ENCODE results near the gene ADRA1B.

ADRA1B gene

DNA sequence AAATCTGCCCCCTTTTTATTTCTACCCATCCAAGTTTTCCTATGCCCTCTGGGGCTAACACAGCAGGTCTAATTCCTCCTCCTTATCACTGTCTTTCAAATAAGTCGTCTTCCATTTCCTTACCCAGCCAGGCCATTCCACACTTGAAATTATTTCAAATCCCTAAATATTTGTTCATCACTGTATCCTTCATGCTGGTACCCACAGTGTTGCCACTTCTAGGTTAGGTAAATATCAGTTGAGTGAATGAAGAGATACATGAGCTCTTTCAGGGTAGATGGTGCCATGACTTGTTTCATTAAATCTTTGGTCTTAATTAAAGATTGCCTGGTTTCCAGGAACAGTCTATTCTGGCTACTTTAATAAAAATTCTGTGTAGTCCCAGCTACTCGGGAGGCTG is 35.6 kb upstream of the ADRA1B start:
- no peak for DNase-seq (ENCODE audit: extremely low read depth, low read depth)
- TF ChIP-seq CTCF (IDR thresholded peaks at IDR 0.05; ENCODE audit: low read depth, low read length, missing control alignments): no peak
- H3K4me3 ChIP-seq (replicated peaks; ENCODE audit: low read depth, low read length): no peak overlapping the region

- no peak for TF ChIP-seq CTCF (IDR thresholded peaks at IDR 0.05; ENCODE audit: low read depth, low read length, missing control alignments)
- no peak for DNase-seq (ENCODE audit: extremely low read depth, low read depth)
- no peak overlapping the region for H3K4me3 ChIP-seq (replicated peaks; ENCODE audit: low read depth, low read length)
Observed at GRCh38 chr5:159881967-159882366, 34.3 kb upstream of the ADRA1B start.

DNA sequence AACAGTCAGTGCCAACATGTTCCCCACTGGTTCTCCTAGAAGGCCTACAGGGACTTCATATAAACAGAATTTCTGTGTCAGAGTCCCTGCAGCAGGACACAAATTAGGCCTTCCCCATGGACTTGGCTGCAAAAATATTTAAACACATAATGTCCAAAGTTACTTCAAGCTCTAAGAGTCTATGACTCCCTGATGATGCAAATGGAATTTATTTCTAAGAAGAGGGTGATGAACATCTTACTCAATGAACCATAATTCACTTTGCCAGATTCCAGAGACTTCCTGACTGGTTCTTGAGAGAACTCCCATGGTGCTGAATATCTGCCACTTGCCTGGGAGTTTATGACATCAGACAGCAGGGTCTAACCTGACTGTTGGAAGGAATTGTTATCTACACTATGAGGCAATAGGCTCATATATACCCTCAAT is 32.7 kb upstream of the ADRA1B start:
- H3K4me3 ChIP-seq (replicated peaks; ENCODE audit: low read depth, low read length): no peak overlapping the region
- no peak for DNase-seq (ENCODE audit: extremely low read depth, low read depth)
- TF ChIP-seq CTCF (IDR thresholded peaks at IDR 0.05; ENCODE audit: low read depth, low read length, missing control alignments): no peak

- no peak overlapping the region for H3K4me3 ChIP-seq (replicated peaks; ENCODE audit: low read depth, low read length)
- DNase-seq (ENCODE audit: extremely low read depth, low read depth): no peak
- TF ChIP-seq CTCF (IDR thresholded peaks at IDR 0.05; ENCODE audit: low read depth, low read length, missing control alignments): no peak
Observed at GRCh38 chr5:159884917-159885620, 31.2 kb upstream of the ADRA1B start.

- no peak for TF ChIP-seq CTCF (IDR thresholded peaks at IDR 0.05; ENCODE audit: low read depth, low read length, missing control alignments)
- no peak for DNase-seq (ENCODE audit: extremely low read depth, low read depth)
- no peak overlapping the region for H3K4me3 ChIP-seq (replicated peaks; ENCODE audit: low read depth, low read length)
Observed at GRCh38 chr5:159886296-159886695, 30.0 kb upstream of the ADRA1B start.

- no peak for TF ChIP-seq CTCF (IDR thresholded peaks at IDR 0.05; ENCODE audit: low read depth, low read length, missing control alignments)
- no peak for DNase-seq (ENCODE audit: extremely low read depth, low read depth)
- no peak overlapping the region for H3K4me3 ChIP-seq (replicated peaks; ENCODE audit: low read depth, low read length)
Observed at GRCh38 chr5:159887050-159887449, 29.2 kb upstream of the ADRA1B start.

GRCh38 chr5:159888860-159889259 is 27.4 kb upstream of the ADRA1B start:
- DNase-seq (ENCODE audit: extremely low read depth, low read depth): no peak
- H3K4me3 ChIP-seq (replicated peaks; ENCODE audit: low read depth, low read length): no peak overlapping the region
- TF ChIP-seq CTCF (IDR thresholded peaks at IDR 0.05; ENCODE audit: low read depth, low read length, missing control alignments): no peak

Data from HFF-Myc (cell line).